HEK293 (cell line): Measurements from ENCODE around the gene ARHGEF12.

Experiments
- CTCF ChIA-PET: fragments of 350-600 bp; formaldehyde crosslinking; extraction: SDS; loops from one replicate; lab custom pipeline; 2021; ENCODE audit warnings: antibody characterized with exemption; lab: Yijun Ruan, JAX
- POLR2A ChIA-PET: fragments of 300-600 bp; formaldehyde crosslinking; extraction: SDS; loops from one replicate; lab custom pipeline; 2020; ENCODE audit warnings: antibody characterized with exemption, inconsistent platforms; lab: Yijun Ruan, JAX
- H3K27ac ChIP-seq: fragments of 200-500 bp; sonication (Bioruptor generic); 2 replicates; pipeline ENCODE4 v1.5.1; 2014; ENCODE audit warnings: low read depth, low read length, control low read depth, inconsistent platforms; ENCODE audit errors: extremely low read depth
- H3K36me3 ChIP-seq, 2 experiments: fragments of 200-500 bp in 1 of 2; sonication (Bioruptor generic) in 1 of 2; 1 replicate in 1 of 2; 2 replicates in 1 of 2; pipeline ENCODE4 v1.5.1; 2014 to 2017; ENCODE audit warnings: inconsistent platforms in 2 of 2, low read length in 2 of 2; ENCODE audit not compliant: control insufficient read depth in 2 of 2, insufficient read depth in 1 of 2
- H3K4me1 ChIP-seq: fragments of 200-500 bp; sonication (Bioruptor generic); 2 replicates; pipeline ENCODE4 v1.5.1; 2014; ENCODE audit warnings: mild to moderate bottlenecking, low read length, inconsistent platforms; ENCODE audit not compliant: control insufficient read depth, insufficient read depth
- H3K4me3 ChIP-seq: 2 replicates; pipeline ENCODE4 v1.5.1; 2011; ENCODE audit warnings: low read depth, mild to moderate bottlenecking, control low read depth, low read length, moderate library complexity
- H3K9me3 ChIP-seq: fragments of 200-500 bp; sonication (Bioruptor generic); 2 replicates; pipeline ENCODE4 v1.5.1; 2014; ENCODE audit warnings: low read depth, low read length, inconsistent platforms; ENCODE audit not compliant: control insufficient read depth, insufficient read depth
- HOXD13 ChIP-seq: sonication (generic); formaldehyde crosslinking; IDR thresholded peaks from 2 replicates; pipeline ENCODE4 v1.8.0; 2022; ENCODE audit warnings: missing genetic modification reagents, borderline replicate concordance
- KLF8 ChIP-seq: fragments of 450-650 bp; formaldehyde crosslinking; IDR thresholded peaks from 2 replicates; pipeline ENCODE4 v1.5.1; 2016; ENCODE audit warnings: missing biosample characterization, missing genetic modification characterization
- PATZ1 ChIP-seq: fragments of 450-650 bp; formaldehyde crosslinking; IDR thresholded peaks from 2 replicates; pipeline ENCODE4 v1.5.1; 2016; ENCODE audit warnings: missing biosample characterization, missing genetic modification characterization
- SCRT2 ChIP-seq: fragments of 450-650 bp; formaldehyde crosslinking; IDR thresholded peaks from 2 replicates; pipeline ENCODE4 v1.5.1; 2016; ENCODE audit warnings: missing biosample characterization, missing genetic modification characterization
- SP7 ChIP-seq: fragments of 450-650 bp; formaldehyde crosslinking; IDR thresholded peaks from 2 replicates; pipeline ENCODE4 v1.5.1; 2016; ENCODE audit warnings: missing biosample characterization, missing genetic modification characterization
- YY2 ChIP-seq: fragments of 450-650 bp; formaldehyde crosslinking; IDR thresholded peaks from 2 replicates; pipeline ENCODE4 v1.5.1; 2016; ENCODE audit warnings: missing biosample characterization, missing genetic modification characterization
- ZBTB10 ChIP-seq: fragments of 450-650 bp; formaldehyde crosslinking; IDR thresholded peaks from 2 replicates; pipeline ENCODE4 v1.5.1; 2016; ENCODE audit warnings: missing biosample characterization, missing genetic modification characterization
- ZBTB11 ChIP-seq: fragments of 450-650 bp; formaldehyde crosslinking; conservative IDR thresholded peaks from 2 replicates; pipeline ENCODE4 v1.5.1; 2016; ENCODE audit warnings: low read depth, missing biosample characterization, missing genetic modification characterization
- ZBTB48 ChIP-seq: fragments of 450-650 bp; formaldehyde crosslinking; IDR thresholded peaks from 2 replicates; pipeline ENCODE4 v1.5.1; 2016; ENCODE audit warnings: missing biosample characterization, missing genetic modification characterization
- ZNF26 ChIP-seq: fragments of 450-650 bp; formaldehyde crosslinking; IDR thresholded peaks from 2 replicates; pipeline ENCODE4 v1.5.1; 2016; ENCODE audit warnings: missing biosample characterization, missing genetic modification characterization
- ZNF280D ChIP-seq: fragments of 450-650 bp; formaldehyde crosslinking; IDR thresholded peaks from 2 replicates; pipeline ENCODE4 v1.5.1; 2016; ENCODE audit warnings: missing biosample characterization, missing genetic modification characterization
- ZNF341 ChIP-seq: fragments of 450-650 bp; formaldehyde crosslinking; IDR thresholded peaks from 2 replicates; pipeline ENCODE4; 2016; ENCODE audit warnings: low read depth, missing biosample characterization, missing genetic modification characterization
- ZNF37A ChIP-seq: fragments of 450-650 bp; IDR thresholded peaks from 2 replicates; pipeline ENCODE4 v1.5.1; 2018; ENCODE audit warnings: missing biosample characterization, missing genetic modification characterization
- ZNF544 ChIP-seq: fragments of 450-650 bp; formaldehyde crosslinking; IDR thresholded peaks from 2 replicates; pipeline ENCODE4 v1.5.0; 2017; ENCODE audit warnings: missing biosample characterization, missing genetic modification characterization
- ZNF558 ChIP-seq: fragments of 450-650 bp; formaldehyde crosslinking; IDR thresholded peaks from 2 replicates; pipeline ENCODE4 v1.5.1; 2016; ENCODE audit warnings: missing biosample characterization, missing genetic modification characterization
- ZNF610 ChIP-seq: fragments of 450-650 bp; formaldehyde crosslinking; IDR thresholded peaks from 2 replicates; pipeline ENCODE4 v1.5.1; 2016; ENCODE audit warnings: missing biosample characterization, missing genetic modification characterization, borderline replicate concordance
- ZNF621 ChIP-seq: fragments of 450-650 bp; formaldehyde crosslinking; IDR thresholded peaks from 2 replicates; pipeline ENCODE4 v1.5.1; 2017; ENCODE audit warnings: missing biosample characterization, missing genetic modification characterization
- ZNF645 ChIP-seq: fragments of 450-650 bp; formaldehyde crosslinking; IDR thresholded peaks from 2 replicates; pipeline ENCODE4; 2016; ENCODE audit warnings: missing biosample characterization, missing genetic modification characterization
- ZSCAN16 ChIP-seq: fragments of 450-650 bp; formaldehyde crosslinking; IDR thresholded peaks from 2 replicates; pipeline ENCODE4 v1.5.1; 2016; ENCODE audit warnings: missing biosample characterization, missing genetic modification characterization

The ARHGEF12 gene

GRCh38 chr11:120363436-120363835 lies 27.2 kb downstream of the ARHGEF12 start:
- CTCF ChIA-PET, result interaction anchor here (0.6 kb wide), 1 partner anchor 22 kb away, joined by 3 read pairs; no protein-coding TSS in a partner anchor
- Histone ChIP-seq H3K27ac (no peak overlapping the region), H3K4me1 (no peaks in the 10 kb centered on the region), H3K36me3 (no peaks in the 10 kb centered on the region), H3K4me3 (no peak overlapping the region), H3K9me3 (no peaks in the 10 kb centered on the region)
- TF ChIP-seq SCRT2 (tag by site-specific recombination), result no peak
- POLR2A ChIA-PET, result no interaction called here

- H3K4me1 ChIP-seq, result no peaks in the 10 kb centered on the region
- H3K9me3 ChIP-seq, result no peaks in the 10 kb centered on the region
- ChIA-PET POLR2A (no interaction called here), CTCF (no interaction called here)
- no peak overlapping the region for H3K4me3 ChIP-seq
- H3K36me3 ChIP-seq, result no peaks in the 10 kb centered on the region
- H3K27ac ChIP-seq, result no peak overlapping the region
- TF ChIP-seq HOXD13 (no peak), ZNF621 (no peak), YY2 (tag by site-specific recombination) (no peak), ZNF610 (no peak), ZNF341 (tag by site-specific recombination) (no peak), ZBTB48 (tag by site-specific recombination) (no peak), ZNF26 (tag by site-specific recombination) (no peak), ZNF280D (tag by site-specific recombination) (no peak), SP7 (tag by site-specific recombination) (no peak), ZBTB11 (tag by site-specific recombination) (no peak), ZNF558 (tag by site-specific recombination) (no peak), ZSCAN16 (tag by site-specific recombination) (no peak), ZBTB10 (tag by site-specific recombination) (no peak), ZNF645 (tag by site-specific recombination) (no peak), KLF8 (tag by site-specific recombination) (no peak), PATZ1 (tag by site-specific recombination) (no peak), ZNF37A (tag by site-specific recombination) (no peak), ZNF544 (tag by site-specific recombination) (no peak)
- TF ChIP-seq, all 188 proteins: peak for 0
These were observed 29.3 kb downstream of the ARHGEF12 start for GRCh38 chr11:120365512-120365911.
